K562 (cell line): Measurements from ENCODE around the gene UBE2QL1. TPM values are rescaled to one million over a fixed set of nuclear protein-coding genes. Genes with fewer than 3 reads are reported as not detected.

Source experiments
- ATAC-seq: fragments of 200-7000 bp; cut with Tn5 transposase; 3 replicates; pipeline ENCODE4 v1.9.1; 2020; ENCODE audit warnings: moderate library complexity
- BruUV-seq: library from RNA; stranded (reverse); fragments of 400-500 nt; replicated peaks from 2 replicates; lab custom pipeline; 2021; lab: Mats Ljungman, UMichigan
- CTCF ChIA-PET: fragments of 300-600 bp; formaldehyde crosslinking; extraction: SDS; loops from one replicate; lab custom pipeline; 2021; ENCODE audit warnings: low intra/inter-chr PET ratio; lab: Yijun Ruan, JAX
- POLR2A ChIA-PET: fragments of 300-600, 350-650 bp; sonication (Branson Sonifier 250); formaldehyde crosslinking; extraction: SDS; loops from one replicate; lab custom pipeline; 2021; ENCODE audit warnings: antibody characterized with exemption, inconsistent platforms; lab: Yijun Ruan, JAX
- DNase-seq, 4 experiments: peaks; one replicate each; pipeline versions ENCODE4 v3.0.0 to v3.0.0-alpha.2; 2011 to 2018; ENCODE audit warnings: low spot score in 3 of 4, mixed read lengths in 3 of 4; ENCODE audit errors: extremely low read depth in 1 of 4
- FAIRE-seq: peaks from 2 replicates; lab custom pipeline; 2011; peaks lifted over from hg19 to GRCh38; lab: Jason Lieb, UNC
- H2AFZ ChIP-seq: 2 replicates; pipeline ENCODE4 v1.6.0; 2011; ENCODE audit warnings: low read depth, low read length, control low read depth, inconsistent platforms
- H3K27ac ChIP-seq: fragments of 200-600 bp; 3 replicates; pipeline ENCODE4 v1.8.0; 2011; ENCODE audit warnings: low read depth, mild to moderate bottlenecking, control low read depth, inconsistent platforms, low read length, moderate library complexity, mixed read lengths; ENCODE audit errors: extremely low read depth
- H3K27me3 ChIP-seq, 2 experiments: fragments of 300-600 bp in 1 of 2; 2 replicates in 1 of 2; 3 replicates in 1 of 2; pipeline versions ENCODE4 v1.6.0 to v1.8.0; 2011; ENCODE audit warnings: inconsistent platforms in 2 of 2, low read length in 2 of 2, mild to moderate bottlenecking in 1 of 2, mixed read lengths in 1 of 2, moderate library complexity in 1 of 2; ENCODE audit not compliant: control insufficient read depth in 2 of 2, insufficient read depth in 2 of 2
- H3K36me3 ChIP-seq: fragments of 300-600 bp; 3 replicates; pipeline ENCODE4 v1.8.0; 2011; ENCODE audit warnings: mild to moderate bottlenecking, low read length, inconsistent platforms; ENCODE audit not compliant: control insufficient read depth, insufficient read depth
- H3K4me1 ChIP-seq, 2 experiments: fragments of 200-600 bp in 1 of 2; replicated peaks in 1 of 2; 2 replicates in 1 of 2; 3 replicates in 1 of 2; pipeline versions ENCODE4 v1.5.1 to v1.8.0; 2011; ENCODE audit warnings: inconsistent platforms in 2 of 2, low read length in 2 of 2, mild to moderate bottlenecking in 1 of 2, mixed read lengths in 1 of 2, moderate library complexity in 1 of 2; ENCODE audit not compliant: control insufficient read depth in 2 of 2, insufficient read depth in 2 of 2
- H3K4me2 ChIP-seq: 2 replicates; pipeline ENCODE4 v1.6.1; 2011; ENCODE audit warnings: low read length, control low read depth, inconsistent platforms, mixed read lengths; ENCODE audit not compliant: insufficient read depth
- H3K4me3 ChIP-seq: fragments of 200-600 bp; sonication (generic), shearing (Covaris generic); 2 replicates; pipeline ENCODE4 v1.5.1; 2016; ENCODE audit warnings: control low read depth, inconsistent platforms
- H3K79me2 ChIP-seq: fragments of 200-600 bp; 3 replicates; pipeline ENCODE4 v1.8.0; 2011; ENCODE audit warnings: low read length, inconsistent platforms; ENCODE audit not compliant: control insufficient read depth, insufficient read depth
- H3K9ac ChIP-seq, 2 experiments: 2 replicates each; pipeline versions ENCODE4 v1.6.0 to v1.6.1; 2011; ENCODE audit warnings: low read depth in 2 of 2, low read length in 2 of 2, control low read depth in 1 of 2, inconsistent platforms in 1 of 2, mild to moderate bottlenecking in 1 of 2, mixed read lengths in 1 of 2; ENCODE audit not compliant: insufficient read depth in 1 of 2
- H3K9me1 ChIP-seq: one replicate; pipeline ENCODE4 v1.6.0; 2011; ENCODE audit warnings: inconsistent platforms, mild to moderate bottlenecking, low read length, moderate library complexity; ENCODE audit not compliant: control insufficient read depth, insufficient read depth
- H3K9me3 ChIP-seq: replicated peaks from 2 replicates; pipeline ENCODE4 v1.5.1; 2011; ENCODE audit warnings: low read depth, low read length, inconsistent platforms; ENCODE audit not compliant: control insufficient read depth, insufficient read depth
- H4K20me1 ChIP-seq: replicated peaks from 2 replicates; pipeline ENCODE4 v1.6.1; 2011; ENCODE audit warnings: low read length, inconsistent platforms, mixed read lengths; ENCODE audit not compliant: control insufficient read depth, insufficient read depth
- ARNT ChIP-seq, 2 experiments: fragments of 450-650 bp; IDR thresholded peaks; 2 replicates each; pipeline ENCODE4 v1.6.1; 2016; ENCODE audit warnings: mild to moderate bottlenecking in 1 of 2
- CREB3L1 ChIP-seq: fragments of 450-650 bp; IDR thresholded peaks from 2 replicates; pipeline ENCODE4 v1.6.1; 2014; ENCODE audit warnings: low read depth, mild to moderate bottlenecking, moderate library complexity, borderline replicate concordance
- CREB5 ChIP-seq: fragments of 250-450 bp; sonication (Bioruptor Pico); IDR thresholded peaks from 2 replicates; pipeline ENCODE4 v1.5.0; 2020; ENCODE audit warnings: mild to moderate bottlenecking
- E2F5 ChIP-seq: sonication (generic); formaldehyde crosslinking; IDR thresholded peaks from 2 replicates; pipeline ENCODE4 v1.8.0; 2022; ENCODE audit warnings: mild to moderate bottlenecking, missing genetic modification reagents
- ERF ChIP-seq: fragments of 450-650 bp; formaldehyde crosslinking; IDR thresholded peaks from 2 replicates; pipeline ENCODE4 v1.4.0; 2020; ENCODE audit warnings: mild to moderate bottlenecking, mixed read lengths
- MAZ ChIP-seq, 2 experiments: fragments of 450-650 bp in 1 of 2; sonication (generic) in 1 of 2; formaldehyde crosslinking; IDR thresholded peaks in 1 of 2; conservative IDR thresholded peaks in 1 of 2; 2 replicates each; pipeline versions ENCODE4 v1.4.0 to v1.5.0; 2020; ENCODE audit warnings: mild to moderate bottlenecking in 1 of 2, missing genetic modification reagents in 1 of 2
- MYNN ChIP-seq, 2 experiments: sonication (generic); formaldehyde crosslinking in 1 of 2; IDR thresholded peaks; 2 replicates each; pipeline versions ENCODE4 v1.5.0 to v1.6.1; 2016 to 2020; ENCODE audit warnings: antibody characterized with exemption in 1 of 2, missing genetic modification reagents in 1 of 2
- NCOA6 ChIP-seq: fragments of 450-650 bp; IDR thresholded peaks from 2 replicates; pipeline ENCODE4 v1.6.1; 2017; ENCODE audit warnings: mild to moderate bottlenecking
- NFXL1 ChIP-seq: fragments of 450-650 bp; formaldehyde crosslinking; IDR thresholded peaks from 2 replicates; pipeline ENCODE4 v1.4.0; 2021; ENCODE audit warnings: mild to moderate bottlenecking
- NR0B1 ChIP-seq: fragments of 450-650 bp; IDR thresholded peaks from one replicate; pipeline ENCODE4 v1.6.1; 2018; ENCODE audit warnings: mild to moderate bottlenecking, moderate library complexity; ENCODE audit not compliant: partially characterized antibody
- ZBTB34 ChIP-seq: fragments of 250-450 bp; sonication (Bioruptor Pico); IDR thresholded peaks from 2 replicates; pipeline ENCODE4 v1.8.0; 2021; ENCODE audit warnings: mild to moderate bottlenecking, moderate library complexity
- ZBTB43 ChIP-seq: sonication (generic); formaldehyde crosslinking; IDR thresholded peaks from 2 replicates; pipeline ENCODE4 v1.8.0; 2023; ENCODE audit warnings: mild to moderate bottlenecking, missing genetic modification reagents
- ZNF140 ChIP-seq: fragments of 250-450 bp; sonication (Bioruptor Pico); IDR thresholded peaks from 2 replicates; pipeline ENCODE4 v1.8.0; 2021; ENCODE audit warnings: moderate library complexity, mild to moderate bottlenecking, inconsistent platforms
- ZNF184 ChIP-seq: sonication (generic); formaldehyde crosslinking; IDR thresholded peaks from 2 replicates; pipeline ENCODE4 v1.5.0; 2020; ENCODE audit warnings: missing genetic modification reagents
- ZNF3 ChIP-seq: fragments of 250-450 bp; sonication (Bioruptor Pico); IDR thresholded peaks from 2 replicates; pipeline ENCODE4 v1.5.0; 2021; ENCODE audit warnings: mild to moderate bottlenecking, moderate library complexity
- WGBS: fragments of 100-300 bp; shearing (Covaris generic); methylation state at CpG from one replicate; pipeline ENCODE4 v1.1.6; 2016; ENCODE audit warnings: low coverage, mixed read lengths; ENCODE audit not compliant: insufficient coverage; ENCODE audit errors: missing lambda C conversion rate; 5-methylcytosine and 5-hydroxymethylcytosine counted together
- in situ Hi-C: fragments of 300-500 bp; cut with MboI; formaldehyde crosslinking; loops from 4 replicates; pipeline ENCODE4 v1.15.0; 2018; ENCODE audit warnings: inconsistent platforms, mixed read lengths
- intact Hi-C: fragments of 100-400 bp; cut with micrococcal nuclease; formaldehyde crosslinking; loops from 2 replicates; pipeline ENCODE4 v1.14.2; 2022
- polyA plus RNA-seq, 8 experiments: library from polyadenylated mRNA; depleted of rRNA in 4 of 8; stranded (reverse) in 5 of 8; unstranded in 3 of 8; fragments of >200 nt; fragmentation: Nextera tagmentation in 2 of 8; fragmentation: Illumina TruSeq in 1 of 8; extraction: Ambion mirVana in 2 of 8; extraction: Trizol in 1 of 8; gene quantifications; 2 replicates each; pipeline versions ENCODE4 v1.2.1 to v1.2.3, GENCODE V29; 2011 to 2014; ENCODE audit warnings: inconsistent platforms in 1 of 8, missing spikeins in 1 of 8
- total RNA-seq, 7 experiments: library from RNA; depleted of rRNA in 6 of 7; stranded (reverse); fragments of >200 nt in 6 of 7; fragmentation: Illumina TruSeq in 2 of 7; extraction: Trizol in 2 of 7; gene quantifications; 2 replicates each; pipeline versions ENCODE4 v1.2.1 to v1.2.3, GENCODE V29; 2011 to 2021; ENCODE audit warnings: low replicate concordance in 1 of 7

The UBE2QL1 gene
- total and polyA plus RNA-seq, 9 of the 15 experiments (the other 6 are each of a cell fraction or from before 2014, with no cell fraction given), result not detected

GRCh38 chr5:6458833-6459232 lies 10.2 kb downstream of the UBE2QL1 start:
- Histone ChIP-seq H3K79me2 (no peaks in the 10 kb centered on the region), H3K9me3 (no peaks in the 10 kb centered on the region), H3K27me3 (peaks cover 16 to 58% of the 10 kb centered on the region in 2 experiments), H2AFZ (no peak overlapping the region), H3K4me2 (no peak overlapping the region), H3K9me1 (no peaks in the 10 kb centered on the region), H4K20me1 (no peaks in the 10 kb centered on the region; the same call in none of the 2 replicates), H3K27ac (no peak overlapping the region), H3K9ac (no peak overlapping the region), H3K4me1 (no peaks in the 10 kb centered on the region), H3K36me3 (no peaks in the 10 kb centered on the region), H3K4me3 (no peak overlapping the region)
- ATAC-seq, result no peak
- BruUV-seq, result no TSS peak
- TF ChIP-seq ZNF140 (no peak), NCOA6 (no peak), E2F5 (no peak), ZNF184 (CRISPR knock-in tag) (no peak), ARNT (IDR thresholded peaks at IDR 0.05) (no peak), MAZ (CRISPR knock-in tag; conservative IDR thresholded peaks at IDR 0.05 in 1 of 2, IDR thresholded peaks at IDR 0.05 in 1 of 2) (no peak), ZNF3 (CRISPR knock-in tag) (no peak), CREB5 (CRISPR knock-in tag) (no peak), NFXL1 (CRISPR knock-in tag) (no peak), NR0B1 (no peak), ERF (CRISPR knock-in tag) (no peak), ZBTB43 (CRISPR knock-in tag) (no peak), MYNN (IDR thresholded peaks at IDR 0.05) (no peak), MYNN (CRISPR knock-in tag; IDR thresholded peaks at IDR 0.05) (no peak), ZBTB34 (CRISPR knock-in tag) (no peak), CREB3L1 (no peak)
- WGBS, result 0% methylated on average over 4 of the region's 4 CpGs
- ChIA-PET CTCF (no interaction called here), POLR2A (no interaction called here)
- intact Hi-C loops, result no loop called here
- no peak for FAIRE-seq
- in situ Hi-C loops, result no loop called here
- DNase-seq, result no peak
